ENCODE data around the gene SEMA6A.

The SEMA6A gene

GRCh38 chr5:116495786-116496357 is 78.8 kb downstream of the SEMA6A start:
- no peak for TF ChIP-seq CTCF (conservative IDR thresholded peaks at IDR 0.05; ENCODE audit: low read depth, low read length)
- no peak for DNase-seq (ENCODE audit: low read depth)
- H3K4me3 ChIP-seq (ENCODE audit: low read depth, low read length): no peak overlapping the region

DNA sequence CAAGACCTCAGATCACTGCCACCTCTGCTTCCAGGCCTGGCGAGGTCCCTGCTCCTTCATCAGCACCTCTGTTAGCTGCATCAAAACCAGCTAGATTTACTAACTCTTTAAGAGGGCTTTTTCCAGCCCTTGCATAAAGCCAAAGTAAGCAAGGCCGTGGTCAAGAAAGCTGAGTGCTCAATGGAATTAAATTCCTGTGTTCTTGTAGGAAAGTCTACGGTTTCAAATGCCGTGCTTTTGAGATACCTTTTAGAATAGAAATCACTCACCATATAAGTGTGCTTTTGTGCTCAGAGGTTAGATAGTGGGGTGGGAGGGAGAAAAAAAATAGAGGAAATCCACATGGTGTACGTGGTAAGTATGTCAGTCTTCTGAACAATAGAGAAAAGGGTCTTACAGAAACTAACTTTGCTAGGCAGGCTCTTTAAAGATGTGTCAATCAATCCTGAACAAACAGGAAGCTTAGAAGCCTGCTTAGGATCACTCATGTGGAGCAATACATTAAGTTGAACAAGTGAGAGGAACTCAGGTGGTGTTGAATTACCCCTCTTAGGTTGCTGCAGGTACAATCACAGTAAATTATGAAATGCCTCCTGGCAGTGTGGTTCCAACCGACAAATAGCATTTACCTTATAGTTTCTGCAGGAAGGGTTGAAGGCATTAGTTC is 79.7 kb downstream of the SEMA6A start:
- no peak for TF ChIP-seq CTCF (conservative IDR thresholded peaks at IDR 0.05; ENCODE audit: low read depth, low read length)

GRCh38 chr5:116492776-116493175 is 81.8 kb downstream of the SEMA6A start:
- TF ChIP-seq CTCF (conservative IDR thresholded peaks at IDR 0.05; ENCODE audit: low read depth, low read length): no peak
- no peak for DNase-seq (ENCODE audit: low read depth)

More for the DNA sequence above, 79.7 kb downstream of the SEMA6A start:
- H3K4me3 ChIP-seq (ENCODE audit: low read depth, low read length): no peak overlapping the region
- no peak for DNase-seq (ENCODE audit: low read depth)

DNA sequence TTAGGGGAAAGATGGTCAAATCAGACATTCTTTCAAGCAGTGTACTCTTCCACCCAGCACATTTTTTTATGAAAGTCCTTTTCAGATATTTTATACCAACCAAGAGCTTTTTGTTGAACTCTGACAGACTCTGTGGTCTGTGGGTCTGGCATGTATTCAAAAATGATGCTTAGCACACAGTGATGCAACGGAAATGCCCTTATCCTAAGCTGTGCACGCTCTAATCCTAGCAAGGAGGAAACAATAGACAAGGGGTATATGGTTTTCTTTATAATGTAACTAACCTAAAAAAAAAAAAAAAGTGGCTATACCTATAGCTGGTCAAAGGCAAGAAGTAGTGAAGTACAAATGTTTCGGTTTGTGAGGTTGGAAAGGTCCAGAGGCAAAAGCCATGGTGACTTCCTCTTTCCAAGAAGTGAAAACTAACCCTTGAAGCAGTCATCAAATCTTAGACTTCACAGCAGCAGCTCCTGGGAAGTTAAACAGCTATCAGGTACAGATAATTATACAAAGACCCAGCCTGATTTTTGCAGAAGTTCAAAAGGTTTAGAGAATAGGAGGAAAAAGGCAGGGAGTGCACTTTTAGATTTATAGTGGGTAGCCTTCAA is 82.5 kb downstream of the SEMA6A start:
- no peak overlapping the region for H3K4me3 ChIP-seq (ENCODE audit: low read depth, low read length)
- TF ChIP-seq CTCF (conservative IDR thresholded peaks at IDR 0.05; ENCODE audit: low read depth, low read length): no peak
- peak; percentile 97 for DNase-seq (ENCODE audit: low read depth)

More at GRCh38 chr5:116492776-116493175, 81.8 kb downstream of the SEMA6A start:
- H3K4me3 ChIP-seq (ENCODE audit: low read depth, low read length): no peak overlapping the region

DNA sequence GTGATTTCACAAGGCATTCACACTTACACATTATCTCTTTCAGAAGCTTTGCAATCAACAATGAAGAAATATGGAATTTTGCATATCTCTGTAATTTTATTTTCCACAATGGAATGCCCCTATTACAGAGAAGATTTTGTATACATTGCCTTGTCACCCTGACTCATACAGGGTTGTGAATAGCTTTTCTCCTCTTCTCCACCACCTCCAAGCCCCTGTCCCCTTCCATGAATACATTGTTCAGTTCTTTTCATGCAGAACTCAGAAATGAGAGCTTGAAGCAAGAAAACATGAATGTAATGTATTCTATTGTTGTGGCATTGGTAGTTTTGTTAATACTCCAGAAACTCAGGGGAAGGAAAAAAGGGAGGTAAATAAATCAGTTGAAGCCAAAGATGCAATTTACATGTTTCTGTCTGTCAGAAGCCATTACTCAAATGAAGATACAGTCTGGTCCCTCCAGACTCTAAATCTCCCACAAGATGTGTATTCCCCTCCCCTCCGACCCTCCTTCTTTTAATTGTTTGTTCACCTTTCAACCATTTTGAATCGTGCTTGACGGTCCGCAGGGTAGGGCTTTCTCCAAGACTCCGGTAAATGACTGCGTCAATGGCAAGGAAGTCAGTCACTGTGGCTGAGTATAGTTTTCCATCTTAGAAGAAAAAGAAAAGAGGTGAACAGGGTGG is 86.1 kb downstream of the SEMA6A start:
- H3K4me3 ChIP-seq (ENCODE audit: low read depth, low read length): no peak overlapping the region
- DNase-seq (ENCODE audit: low read depth): no peak
- no peak for TF ChIP-seq CTCF (conservative IDR thresholded peaks at IDR 0.05; ENCODE audit: low read depth, low read length)

- DNase-seq (ENCODE audit: low read depth): no peak
- no peak overlapping the region for H3K4me3 ChIP-seq (ENCODE audit: low read depth, low read length)
- TF ChIP-seq CTCF (conservative IDR thresholded peaks at IDR 0.05; ENCODE audit: low read depth, low read length): no peak
Observed at GRCh38 chr5:116487045-116487444, 87.6 kb downstream of the SEMA6A start.

Data from choroid plexus epithelial cell (primary cell).